ENCODE results near the gene CNGB1.

- TF ChIP-seq USF1 (IDR thresholded peaks at IDR 0.05) (no peak), REST (IDR thresholded peaks at IDR 0.05; ENCODE audit: low read depth) (no peak), MAX (IDR thresholded peaks at IDR 0.05) (no peak), RAD21 (IDR thresholded peaks at IDR 0.05; ENCODE audit: low read depth) (no peak), TCF12 (IDR thresholded peaks at IDR 0.05; ENCODE audit: low read depth) (no peak), EP300 (IDR thresholded peaks at IDR 0.05; ENCODE audit: borderline replicate concordance) (no peak), FOXM1 (IDR thresholded peaks at IDR 0.05; ENCODE audit: borderline replicate concordance, low read depth) (no peak), ZBTB7A (IDR thresholded peaks at IDR 0.05; ENCODE audit: low read depth) (no peak)
Observed at GRCh38 chr16:57868913-57869520, 101.9 kb downstream of the CNGB1 start.
